GM19328 (cell line): ENCODE data around the gene LHFPL6.
"Not testable (repeated sequence)": the region's sequence is repeated elsewhere in the genome, so short reads cannot be mapped to it uniquely, and the experiment has no call there.

Source experiments
- ATAC-seq: cut with Tn5 transposase; IDR thresholded peaks from one replicate; pipeline ENCODE4 v1.9.1; 2021; ENCODE audit warnings: mild to moderate bottlenecking, moderate library complexity; ENCODE audit not compliant: unreplicated experiment

The LHFPL6 gene

GRCh38 chr13:39364947-39365468 lies 238.0 kb downstream of the LHFPL6 start:
- no peak for ATAC-seq

- no peak for ATAC-seq
Observed at GRCh38 chr13:39363382-39363772, 239.6 kb downstream of the LHFPL6 start.

- no peak for ATAC-seq
Observed at GRCh38 chr13:39362652-39363381, 240.2 kb downstream of the LHFPL6 start.

GRCh38 chr13:39353988-39354387 lies 249.0 kb downstream of the LHFPL6 start:
- no peak for ATAC-seq

- no peak for ATAC-seq
Observed at GRCh38 chr13:39350461-39350881, 252.5 kb downstream of the LHFPL6 start.

GRCh38 chr13:39349391-39349960 lies 253.5 kb downstream of the LHFPL6 start:
- ATAC-seq, result no peak

GRCh38 chr13:39347926-39348901 lies 254.8 kb downstream of the LHFPL6 start:
- ATAC-seq, result no peak

- no peak for ATAC-seq
Observed at GRCh38 chr13:39345982-39346381, 257.0 kb downstream of the LHFPL6 start.

- no peak for ATAC-seq
Observed at GRCh38 chr13:39341251-39341650, 261.7 kb downstream of the LHFPL6 start.

GRCh38 chr13:39338114-39338513 lies 264.9 kb downstream of the LHFPL6 start:
- ATAC-seq, result not testable (repeated sequence)

- no peak for ATAC-seq
Observed at GRCh38 chr13:39336937-39337336, 266.1 kb downstream of the LHFPL6 start.

- ATAC-seq, result no peak
Observed at GRCh38 chr13:39336207-39336606, 266.8 kb downstream of the LHFPL6 start.

- no peak for ATAC-seq
Observed at GRCh38 chr13:39335721-39336120, 267.3 kb downstream of the LHFPL6 start.

- no peak for ATAC-seq
Observed at GRCh38 chr13:39330504-39330903, 272.5 kb downstream of the LHFPL6 start.

GRCh38 chr13:39329182-39329639 lies 273.8 kb downstream of the LHFPL6 start:
- no peak for ATAC-seq

GRCh38 chr13:39327172-39327479 lies 275.9 kb downstream of the LHFPL6 start:
- ATAC-seq, result no peak

GRCh38 chr13:39326469-39327171 lies 276.4 kb downstream of the LHFPL6 start:
- ATAC-seq, result no peak

- no peak for ATAC-seq
Observed at GRCh38 chr13:39324806-39325311, 278.1 kb downstream of the LHFPL6 start.

- no peak for ATAC-seq
Observed at GRCh38 chr13:39322836-39323585, 280.0 kb downstream of the LHFPL6 start.

GRCh38 chr13:39321574-39321973 lies 281.4 kb downstream of the LHFPL6 start:
- ATAC-seq, result no peak
